GM19328 (cell line): ENCODE measurements around the gene FADS1.
A peak's percentile ranks its signal among the peaks of the same experiment; 100 is the strongest.

Experiments
- ATAC-seq: cut with Tn5 transposase; IDR thresholded peaks from one replicate; pipeline ENCODE4 v1.9.1; 2021; ENCODE audit warnings: mild to moderate bottlenecking, moderate library complexity; ENCODE audit not compliant: unreplicated experiment

Gene FADS1

GRCh38 chr11:61816736-61817455 lies at the start of gene FADS1:
TSS of gene FADS1 (minus strand) at chr11:61817003. CDS start at chr11:61816929, 74 bp downstream.
- peak; percentile 54 for ATAC-seq

DNA sequence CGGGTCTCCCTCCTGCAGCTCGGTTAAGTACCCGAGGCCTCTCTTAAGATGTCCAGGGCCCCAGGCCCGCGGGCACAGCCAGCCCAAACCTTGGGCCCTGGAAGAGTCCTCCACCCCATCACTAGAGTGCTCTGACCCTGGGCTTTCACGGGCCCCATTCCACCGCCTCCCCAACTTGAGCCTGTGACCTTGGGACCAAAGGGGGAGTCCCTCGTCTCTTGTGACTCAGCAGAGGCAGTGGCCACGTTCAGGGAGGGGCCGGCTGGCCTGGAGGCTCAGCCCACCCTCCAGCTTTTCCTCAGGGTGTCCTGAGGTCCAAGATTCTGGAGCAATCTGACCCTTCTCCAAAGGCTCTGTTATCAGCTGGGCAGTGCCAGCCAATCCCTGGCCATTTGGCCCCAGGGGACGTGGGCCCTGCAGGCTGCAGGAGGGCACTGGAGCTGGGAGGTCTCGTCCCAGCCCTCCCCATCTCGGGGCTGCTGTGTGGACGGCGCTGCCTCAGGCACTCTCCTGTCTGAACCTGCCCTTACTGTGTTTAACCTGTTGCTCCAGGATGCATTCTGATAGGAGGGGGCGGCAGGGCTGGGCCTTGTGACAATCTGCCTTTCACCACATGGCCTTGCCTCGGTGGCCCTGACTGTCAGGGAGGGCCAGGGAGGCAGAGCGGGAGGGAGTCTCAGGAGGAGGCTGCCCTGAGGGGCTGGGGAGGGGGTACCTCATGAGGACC lies 49.6 kb upstream of the FADS1 start:
- no peak for ATAC-seq

- no peak for ATAC-seq
Observed at GRCh38 chr11:61864814-61865775, 48.3 kb upstream of the FADS1 start.

DNA sequence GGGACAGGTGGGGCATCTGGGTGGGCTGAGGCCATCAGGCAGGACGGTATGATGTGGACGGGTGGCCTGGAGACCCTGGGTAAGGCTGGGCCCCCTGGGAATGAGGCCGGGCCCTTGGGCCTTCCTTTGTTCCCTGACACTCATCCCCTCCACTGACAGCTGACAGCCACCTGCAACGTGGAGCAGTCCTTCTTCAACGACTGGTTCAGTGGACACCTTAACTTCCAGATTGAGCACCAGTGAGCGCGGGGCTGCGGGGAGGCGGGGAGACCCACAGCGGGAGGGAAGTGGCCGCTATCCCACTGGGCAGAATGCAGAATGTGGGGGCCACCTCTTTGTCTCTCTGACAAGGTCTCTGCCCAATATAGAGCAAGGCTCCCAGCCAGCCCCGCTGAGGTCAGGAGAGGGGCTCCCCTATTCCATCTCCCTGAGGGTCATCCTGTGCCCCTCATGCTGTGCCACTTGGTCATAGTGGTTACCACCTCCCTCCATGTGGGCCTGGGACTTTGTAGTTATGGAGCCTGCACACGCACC lies 46.8 kb upstream of the FADS1 start:
- no peak for ATAC-seq

DNA sequence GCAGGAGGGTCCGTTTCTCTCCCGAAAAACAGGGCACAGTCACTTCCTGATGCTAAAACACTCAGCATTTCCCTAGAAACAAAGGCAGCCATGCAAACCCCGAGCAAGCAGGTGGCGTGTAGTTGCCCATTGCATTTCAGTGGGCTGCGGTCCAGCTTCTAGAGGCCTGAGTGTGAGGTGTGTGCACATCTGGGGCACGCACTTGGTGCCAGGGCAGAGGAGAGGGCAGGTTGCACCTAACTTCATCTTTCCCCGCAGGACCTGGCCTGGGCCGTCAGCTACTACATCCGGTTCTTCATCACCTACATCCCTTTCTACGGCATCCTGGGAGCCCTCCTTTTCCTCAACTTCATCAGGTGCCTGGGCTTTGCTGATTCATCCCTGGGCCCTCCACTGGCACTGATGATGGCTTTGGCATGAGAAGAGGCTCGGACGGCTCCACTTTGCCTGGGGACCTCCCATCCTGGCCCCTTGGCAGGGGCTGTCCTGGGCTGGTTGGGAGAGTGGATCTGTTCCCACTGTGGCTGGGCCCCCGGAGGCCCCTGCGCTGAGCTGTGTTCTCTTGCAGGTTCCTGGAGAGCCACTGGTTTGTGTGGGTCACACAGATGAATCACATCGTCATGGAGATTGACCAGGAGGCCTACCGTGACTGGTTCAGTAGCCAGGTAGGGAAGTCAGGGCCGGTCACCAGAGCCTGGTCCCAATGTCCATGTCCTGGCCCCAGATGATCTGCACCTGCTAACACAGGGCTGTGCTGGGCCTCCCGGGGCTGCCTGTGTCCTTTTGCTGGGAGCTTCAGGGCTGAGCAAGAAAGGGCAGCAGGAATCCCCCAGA lies 46.1 kb upstream of the FADS1 start:
- ATAC-seq, result no peak

DNA sequence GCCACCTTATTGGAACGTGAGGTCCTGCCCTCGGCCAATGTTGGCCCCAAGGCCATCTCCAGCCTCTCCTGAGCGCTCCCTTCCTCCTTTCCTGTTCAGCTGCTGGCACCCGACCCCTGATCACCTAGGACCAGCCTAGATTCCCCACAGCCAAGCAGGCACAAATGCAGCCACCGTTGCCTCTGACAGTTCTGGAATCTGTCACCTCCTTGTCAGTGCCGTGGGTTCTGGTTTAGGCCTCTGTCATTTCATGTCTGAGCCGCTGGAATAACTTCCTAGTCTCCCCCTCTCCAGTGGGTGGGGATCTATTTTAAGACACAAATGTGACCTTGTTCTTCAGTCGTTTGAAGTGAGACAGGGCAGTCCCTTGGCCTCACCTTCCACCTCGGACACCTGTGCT lies 44.8 kb upstream of the FADS1 start:
- no peak for ATAC-seq

DNA sequence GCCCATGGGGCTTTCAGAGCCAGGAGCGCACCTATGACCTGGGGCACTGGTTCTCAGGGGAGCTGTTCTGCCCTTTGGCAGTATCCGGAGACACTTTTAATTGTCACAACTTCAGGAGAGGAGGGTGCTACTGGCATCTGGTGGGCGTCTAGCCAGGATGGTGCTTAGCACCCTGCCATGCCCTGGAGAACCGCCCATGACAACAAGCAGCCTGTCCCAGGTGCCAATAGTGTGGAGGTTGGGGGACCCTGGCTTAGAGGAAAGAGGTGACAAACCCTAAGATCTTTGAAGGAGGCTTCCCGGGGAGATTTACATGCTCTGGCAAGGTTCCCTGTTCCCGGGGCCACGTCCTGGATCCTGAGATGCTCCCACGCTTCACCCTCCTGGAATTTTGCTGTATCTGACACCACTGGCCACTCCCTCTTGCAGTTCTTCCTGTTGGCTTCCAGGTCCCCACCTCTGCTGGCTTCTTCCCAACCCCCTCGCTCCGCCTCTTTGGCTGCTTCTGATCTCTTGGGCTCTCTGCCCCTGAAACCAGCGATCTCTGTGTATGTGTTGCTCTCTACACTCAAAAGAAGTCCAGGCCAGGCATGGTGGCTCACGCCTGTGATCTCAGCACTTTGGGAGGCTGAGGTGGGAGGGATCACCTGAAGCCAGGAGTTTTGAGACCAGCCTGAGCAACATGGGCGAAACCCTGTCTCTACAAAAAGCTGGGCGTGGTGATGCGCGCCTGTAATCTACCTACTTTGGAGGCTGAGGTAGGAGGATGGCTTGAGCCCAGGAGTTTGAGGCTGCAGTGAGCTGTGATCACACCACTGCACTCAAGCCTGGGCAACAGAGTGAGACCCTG lies 43.5 kb upstream of the FADS1 start:
- no peak for ATAC-seq

DNA sequence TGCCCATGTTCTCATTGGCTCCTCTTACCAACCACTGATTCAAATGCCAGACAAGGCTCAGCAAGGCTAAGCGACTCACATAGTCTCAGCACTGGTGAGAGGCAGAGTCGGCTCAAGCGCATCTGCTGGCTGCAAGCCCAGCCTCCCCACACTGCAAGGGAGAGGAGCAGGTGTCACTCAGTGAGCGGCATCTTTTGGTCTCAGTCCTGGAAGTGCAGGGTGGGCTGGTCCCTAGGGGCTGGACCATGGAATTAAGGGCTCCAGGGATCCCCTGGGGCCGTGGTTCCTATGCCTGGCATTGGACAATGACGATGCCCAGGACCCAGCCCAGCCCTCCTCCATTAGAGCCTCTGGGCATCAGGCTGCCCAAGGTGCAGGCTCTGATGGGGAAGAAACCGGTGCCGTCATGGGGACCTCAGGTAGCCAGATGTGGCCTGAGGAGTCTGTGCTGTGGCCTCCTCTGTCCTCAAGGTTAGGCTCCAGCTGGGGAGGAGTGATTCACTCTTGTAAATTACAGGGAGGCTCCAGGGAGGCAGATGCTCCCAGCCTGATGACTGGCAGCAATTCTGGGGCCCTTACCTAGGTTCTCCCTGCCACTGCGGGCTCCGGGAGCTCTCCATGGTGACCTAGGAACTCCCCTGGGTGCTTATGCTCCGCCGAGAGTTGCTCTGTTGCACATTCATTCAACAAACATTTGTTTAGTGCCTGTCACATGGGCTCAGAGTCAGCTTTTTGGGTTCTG lies 39.3 kb upstream of the FADS1 start:
- no peak for ATAC-seq

DNA sequence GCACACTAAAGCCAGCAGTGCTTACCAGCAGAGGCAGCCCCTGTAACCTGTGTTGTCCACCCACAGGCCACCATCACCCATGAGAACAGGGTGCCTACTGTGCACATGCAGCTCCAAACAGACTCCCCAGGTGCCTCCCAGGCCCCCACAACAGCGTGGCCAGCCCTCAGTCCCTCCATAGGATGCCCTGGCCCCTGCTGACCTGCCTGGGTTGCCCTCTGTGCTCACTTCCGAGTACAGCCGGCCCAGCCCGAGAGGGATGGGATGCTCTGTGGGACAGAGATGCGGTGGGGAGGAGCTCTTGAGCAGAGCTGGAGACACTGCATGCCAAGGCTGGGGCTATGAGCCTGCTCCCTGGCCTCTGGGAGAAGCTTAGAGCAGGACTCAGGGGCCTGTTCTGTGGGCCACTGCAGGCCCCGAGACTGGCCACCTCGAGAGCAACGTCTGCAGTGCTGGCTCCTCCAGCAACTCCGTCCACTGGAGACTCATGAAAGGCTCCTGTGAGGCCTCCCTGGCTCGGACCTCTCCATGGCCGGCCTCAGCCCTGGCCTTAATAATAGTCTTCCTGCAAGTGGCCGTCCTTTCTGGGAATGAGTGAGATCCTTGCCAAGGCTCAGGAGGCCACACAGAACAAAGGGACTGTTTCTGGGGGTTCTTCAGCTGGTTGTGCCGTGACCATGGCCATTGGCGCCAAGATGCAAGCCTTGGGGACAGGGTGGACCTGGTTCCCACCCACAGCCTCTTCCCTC lies 38.3 kb upstream of the FADS1 start:
- ATAC-seq, result no peak

GRCh38 chr11:61854206-61854895 lies 37.5 kb upstream of the FADS1 start:
- ATAC-seq, result no peak

DNA sequence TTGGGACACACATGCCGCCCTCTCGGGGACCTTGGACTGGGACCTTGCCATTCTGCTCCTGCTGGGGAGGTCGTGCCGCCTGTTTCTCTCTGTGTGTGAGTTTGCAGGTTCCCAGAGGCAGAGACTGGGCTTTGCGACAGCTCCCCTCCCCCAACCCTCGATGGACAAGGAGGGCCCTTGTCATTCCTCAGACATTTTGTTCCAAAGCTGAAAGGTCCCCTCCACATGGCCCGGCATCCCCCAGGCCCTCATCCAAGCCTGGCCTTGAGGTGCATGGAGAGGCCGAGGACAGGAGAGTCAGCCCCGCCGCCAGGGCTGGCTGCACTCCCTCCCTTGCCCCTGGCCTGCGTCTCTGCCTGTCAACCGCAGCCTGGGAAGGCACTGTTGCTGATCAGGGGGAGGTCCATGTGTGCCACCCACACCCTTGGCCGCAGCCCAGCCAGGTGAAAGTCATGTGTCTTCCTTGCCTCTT lies 36.9 kb upstream of the FADS1 start:
- no peak for ATAC-seq

- ATAC-seq, result no peak
Observed at GRCh38 chr11:61851900-61852295, 35.1 kb upstream of the FADS1 start.

DNA sequence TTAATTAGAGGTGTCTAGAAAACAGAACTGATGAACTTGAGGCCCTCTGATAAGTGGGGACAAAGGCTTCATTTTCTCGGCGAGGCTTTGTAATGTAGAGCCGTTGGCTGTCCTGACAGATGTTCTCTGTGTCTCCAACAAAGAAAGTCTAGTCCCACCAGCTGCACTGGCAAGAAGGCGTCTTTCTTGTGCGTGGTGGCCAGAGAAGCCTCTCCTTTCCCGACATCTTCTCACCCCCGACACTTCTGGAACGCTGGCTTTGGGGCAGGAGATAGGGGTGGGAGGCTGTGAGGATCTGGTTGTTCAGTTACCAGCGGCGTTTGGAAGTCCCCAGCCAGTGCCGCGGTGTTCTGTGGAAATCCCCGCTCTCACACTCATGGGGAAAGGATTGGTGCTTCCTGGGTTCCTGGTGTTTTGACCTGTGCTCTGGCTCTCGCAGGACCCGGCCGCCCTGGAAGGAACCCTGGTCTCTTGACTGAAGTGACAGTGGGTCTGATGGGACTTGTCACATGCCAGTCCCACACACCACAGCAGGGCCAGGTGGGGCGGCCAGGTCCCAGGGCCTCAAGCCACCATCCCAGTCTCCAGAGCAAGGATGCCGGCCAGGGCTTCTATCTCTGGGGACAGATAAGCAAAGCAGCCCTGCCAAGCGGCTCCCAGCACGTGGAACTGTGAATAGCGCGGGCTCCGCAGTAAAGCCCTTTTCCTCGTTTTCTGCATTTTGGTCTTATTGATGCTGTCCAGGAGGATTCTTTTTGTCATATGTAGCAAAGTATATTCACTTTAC lies 34.5 kb upstream of the FADS1 start:
- ATAC-seq, result no peak

DNA sequence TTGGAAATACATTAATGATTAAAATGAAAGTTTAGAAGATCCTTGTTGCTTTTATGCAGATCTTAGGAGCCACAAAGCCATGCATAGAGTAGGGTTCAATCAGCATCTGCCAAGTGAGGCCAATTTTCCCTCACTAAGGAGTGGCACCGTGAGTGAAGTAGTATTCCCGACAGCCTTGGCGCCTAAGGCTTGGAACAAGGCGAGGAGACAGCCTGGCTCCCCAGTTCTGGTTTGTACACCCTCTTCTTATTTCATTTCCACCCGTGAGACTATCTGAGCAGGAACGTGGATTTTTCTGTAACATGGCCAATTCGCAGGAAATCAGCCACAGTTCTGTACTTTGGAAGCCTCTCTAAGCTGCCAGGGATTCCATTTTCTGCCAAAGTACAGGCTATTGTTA lies 33.9 kb upstream of the FADS1 start:
- ATAC-seq, result no peak

GRCh38 chr11:61848631-61849030 lies 31.8 kb upstream of the FADS1 start:
- no peak for ATAC-seq

DNA sequence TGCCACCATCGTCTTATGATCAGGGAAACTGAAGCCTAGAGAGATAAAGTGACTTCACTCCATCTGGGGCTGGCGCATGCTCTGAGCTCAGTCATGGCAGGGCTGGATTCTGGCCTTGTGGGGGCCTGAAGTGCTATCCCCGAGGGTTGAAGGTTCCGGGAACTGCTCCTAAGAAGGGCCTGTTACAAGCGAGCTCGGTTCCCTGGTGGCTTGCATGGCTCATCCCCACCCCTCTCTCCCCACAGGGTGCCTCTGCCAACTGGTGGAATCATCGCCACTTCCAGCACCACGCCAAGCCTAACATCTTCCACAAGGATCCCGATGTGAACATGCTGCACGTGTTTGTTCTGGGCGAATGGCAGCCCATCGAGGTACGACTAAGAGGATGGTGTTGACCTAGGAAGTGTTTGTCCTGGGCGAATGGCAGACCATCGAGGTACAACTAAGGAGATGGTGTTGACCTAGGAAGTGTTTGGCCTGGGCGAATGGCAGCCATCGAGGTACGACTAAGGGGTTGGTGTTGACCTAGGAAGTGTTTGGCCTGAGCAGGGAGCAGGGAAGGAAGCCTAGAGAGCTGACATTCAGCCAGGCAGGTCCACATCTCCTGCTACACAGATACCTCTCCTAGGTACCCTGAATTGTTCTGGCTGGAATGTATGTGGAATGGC lies 31.2 kb upstream of the FADS1 start:
- ATAC-seq, result no peak
